Neuronal stem cell (in vitro differentiated cells): Measurements from ENCODE around the gene ROBO1.

Experiments used
- DNase-seq: peaks from one replicate; pipeline ENCODE4 v3.0.0-alpha.2; 2013; ENCODE audit warnings: low spot score
- H2AFZ ChIP-seq: one replicate; pipeline ENCODE4 v1.6.1; 2013; ENCODE audit warnings: mild to moderate bottlenecking, low read length, inconsistent platforms
- H2AK5ac ChIP-seq: 2 replicates; pipeline ENCODE4 v1.6.1; 2013; ENCODE audit warnings: low read depth, mild to moderate bottlenecking, inconsistent platforms, low read length, moderate library complexity, mixed read lengths
- H2BK120ac ChIP-seq: 2 replicates; pipeline ENCODE4 v1.6.1; 2013; ENCODE audit warnings: low read depth, mild to moderate bottlenecking, inconsistent platforms, low read length, moderate library complexity, mixed read lengths
- H2BK12ac ChIP-seq: one replicate; pipeline ENCODE4 v1.6.1; 2013; ENCODE audit warnings: low read length, inconsistent platforms
- H2BK15ac ChIP-seq: 2 replicates; pipeline ENCODE4 v1.6.1; 2013; ENCODE audit warnings: mild to moderate bottlenecking, low read length, inconsistent platforms, mixed read lengths
- H2BK5ac ChIP-seq: one replicate; pipeline ENCODE4 v1.6.1; 2013; ENCODE audit warnings: inconsistent platforms, mild to moderate bottlenecking, low read length, moderate library complexity
- H3K14ac ChIP-seq: one replicate; pipeline ENCODE4 v1.6.1; 2013; ENCODE audit warnings: low read length, inconsistent platforms
- H3K18ac ChIP-seq: 2 replicates; pipeline ENCODE4 v1.6.1; 2013; ENCODE audit warnings: low read length, inconsistent platforms
- H3K23ac ChIP-seq: 2 replicates; pipeline ENCODE4 v1.6.1; 2013; ENCODE audit warnings: low read depth, mild to moderate bottlenecking, mixed read lengths, low read length, inconsistent platforms; ENCODE audit not compliant: poor library complexity
- H3K27ac ChIP-seq: replicated peaks from 3 replicates; pipeline ENCODE4 v1.5.1; 2013; ENCODE audit warnings: low read length, inconsistent platforms
- H3K27me3 ChIP-seq, 3 experiments: 2 replicates each; pipeline ENCODE4 v1.6.1; 2013; ENCODE audit warnings: low read length in 3 of 3, mild to moderate bottlenecking in 2 of 3, inconsistent platforms in 1 of 3, low read depth in 1 of 3, mixed read lengths in 1 of 3, moderate library complexity in 1 of 3; ENCODE audit not compliant: control insufficient read depth in 3 of 3, insufficient read depth in 3 of 3
- H3K36me3 ChIP-seq, 2 donors: replicated peaks in 1 of 2; 2 replicates each; pipeline ENCODE4 v1.6.1; 2013; ENCODE audit warnings: low read length in 2 of 2; ENCODE audit not compliant: control insufficient read depth in 2 of 2, insufficient read depth in 2 of 2
- H3K4ac ChIP-seq: 2 replicates; pipeline ENCODE4 v1.6.1; 2013; ENCODE audit warnings: inconsistent platforms, mild to moderate bottlenecking, low read length, moderate library complexity
- H3K4me1 ChIP-seq, 2 donors: 1 replicate in 1 of 2; 2 replicates in 1 of 2; pipeline ENCODE4 v1.6.1; 2013; ENCODE audit warnings: low read length in 2 of 2, low read depth in 1 of 2; ENCODE audit not compliant: control insufficient read depth in 2 of 2, insufficient read depth in 1 of 2
- H3K4me2 ChIP-seq: one replicate; pipeline ENCODE4 v1.6.1; 2013; ENCODE audit warnings: mild to moderate bottlenecking, low read length, inconsistent platforms; ENCODE audit not compliant: insufficient read depth, poor library complexity, severe bottlenecking
- H3K4me3 ChIP-seq, 2 donors: 2 replicates each; pipeline ENCODE4 v1.5.1; 2013; ENCODE audit warnings: low read length in 2 of 2, mild to moderate bottlenecking in 2 of 2, inconsistent platforms in 1 of 2, moderate library complexity in 1 of 2
- H3K79me1 ChIP-seq: one replicate; pipeline ENCODE4 v1.6.1; 2013; ENCODE audit warnings: low read depth, mild to moderate bottlenecking, inconsistent platforms, low read length, moderate library complexity
- H3K9ac ChIP-seq: one replicate; pipeline ENCODE4 v1.6.1; 2013; ENCODE audit warnings: mild to moderate bottlenecking, low read depth, low read length, inconsistent platforms; ENCODE audit not compliant: poor library complexity
- H3K9me3 ChIP-seq, 2 donors: replicated peaks in 1 of 2; 2 replicates each; pipeline versions ENCODE3 to v1.6.1; 2013; ENCODE audit warnings: low read length in 2 of 2, mild to moderate bottlenecking in 2 of 2, inconsistent platforms in 1 of 2, low read depth in 1 of 2, mixed read lengths in 1 of 2, moderate library complexity in 1 of 2; ENCODE audit not compliant: control insufficient read depth in 2 of 2, insufficient read depth in 1 of 2
- H4K8ac ChIP-seq: one replicate; pipeline ENCODE4 v1.6.1; 2013; ENCODE audit warnings: low read depth, mild to moderate bottlenecking, inconsistent platforms, low read length, moderate library complexity
- H4K91ac ChIP-seq: one replicate; pipeline ENCODE4 v1.6.1; 2013; ENCODE audit warnings: low read length, low read depth, mild to moderate bottlenecking, inconsistent platforms; ENCODE audit not compliant: poor library complexity
- WGBS, 2 donors: extraction: QIAGEN DNeasy Blood & Tissue Kit; methylation state at CpG; one replicate each; pipeline ENCODE4 v1.1.7; 2013; ENCODE audit warnings: missing lambda C conversion rate in 2 of 2, mixed read lengths in 1 of 2; ENCODE audit not compliant: insufficient read length in 2 of 2, insufficient replicate concordance in 1 of 2; ENCODE audit errors: extremely low coverage in 2 of 2; 5-methylcytosine and 5-hydroxymethylcytosine counted together

Gene ROBO1

DNA sequence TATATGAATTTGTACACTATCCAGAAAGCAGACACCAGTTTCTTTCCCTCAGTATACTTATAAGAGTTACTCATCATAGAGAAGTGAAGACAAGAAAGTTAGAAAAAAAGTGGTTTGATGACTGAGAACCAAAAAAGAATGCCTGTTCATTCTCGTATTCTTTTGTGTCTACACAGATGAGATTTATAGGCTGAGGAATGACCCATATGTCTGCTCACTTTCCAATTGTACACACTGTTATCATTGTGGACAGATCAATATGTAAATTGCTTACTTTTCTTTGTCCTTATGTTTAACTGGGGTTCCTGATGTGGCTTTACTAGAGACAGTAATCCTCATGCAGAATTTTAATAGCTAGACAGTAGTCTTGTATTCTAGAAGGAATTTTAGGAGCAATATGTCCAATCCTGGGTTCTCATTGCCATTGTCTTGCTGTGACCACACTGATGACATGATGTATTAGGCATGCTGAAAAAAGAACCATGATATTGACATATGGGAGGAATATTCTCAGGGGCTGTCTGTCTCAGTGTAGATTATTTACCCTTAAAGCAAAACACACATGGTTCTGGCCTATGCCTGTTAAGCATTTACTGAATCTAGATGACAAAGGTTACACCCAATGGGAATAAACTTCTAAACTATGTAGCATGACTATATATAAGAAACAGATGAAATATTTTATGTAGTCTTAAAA, 669.7 kb downstream of the ROBO1 start:
- Histone ChIP-seq H3K23ac (no peak overlapping the region), H3K4me1 (no peaks in the 10 kb centered on the region), H3K14ac (no peak overlapping the region), H4K8ac (no peak overlapping the region), H3K79me1 (no peaks in the 10 kb centered on the region), H2BK120ac (no peak overlapping the region), H3K9ac (no peak overlapping the region), H2AFZ (no peak overlapping the region), H3K9me3 (no peaks in the 10 kb centered on the region), H3K27ac (no peak overlapping the region), H3K4me3 (no peak overlapping the region), H3K36me3 (no peaks in the 10 kb centered on the region), H4K91ac (no peak overlapping the region), H3K4me2 (no peak overlapping the region), H3K27me3 (no peaks in the 10 kb centered on the region), H3K4ac (no peak overlapping the region), H2AK5ac (no peak overlapping the region), H2BK15ac (no peak overlapping the region), H2BK5ac (no peak overlapping the region), H3K18ac (no peak overlapping the region), H2BK12ac (no peak overlapping the region)
- DNase-seq = no peak
- WGBS, 2 donors = no CpG with 5 or more reads among the region's 1 CpG

DNA sequence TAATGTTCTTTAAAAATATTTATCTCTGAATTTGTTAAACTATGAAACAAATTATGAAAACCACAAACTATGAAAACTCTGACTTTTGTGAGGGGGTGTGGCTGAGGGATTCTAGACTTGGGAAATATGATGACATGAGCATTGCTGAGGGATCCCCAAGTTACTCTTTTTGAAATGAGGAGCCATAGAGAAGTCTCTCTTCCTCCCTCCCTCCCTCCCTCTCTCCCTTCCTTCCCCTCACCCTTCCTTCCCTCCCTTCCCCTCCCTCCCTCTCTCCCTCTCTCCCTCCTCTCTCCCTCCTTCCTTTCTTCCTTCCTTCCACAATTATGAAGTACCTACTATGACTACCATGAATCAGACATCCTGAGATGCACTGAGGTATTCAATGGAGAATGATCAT, 673.1 kb downstream of the ROBO1 start:
- Histone ChIP-seq H2AFZ (no peak overlapping the region), H2BK15ac (no peak overlapping the region), H3K4me2 (no peak overlapping the region), H4K91ac (no peak overlapping the region), H2BK12ac (no peak overlapping the region), H3K4me3 (no peak overlapping the region), H4K8ac (no peak overlapping the region), H3K18ac (no peak overlapping the region), H2BK120ac (no peak overlapping the region), H3K9me3 (no peaks in the 10 kb centered on the region), H2AK5ac (no peak overlapping the region), H3K36me3 (no peaks in the 10 kb centered on the region), H3K79me1 (no peaks in the 10 kb centered on the region), H3K27ac (no peak overlapping the region), H3K23ac (no peak overlapping the region), H2BK5ac (no peak overlapping the region), H3K14ac (no peak overlapping the region), H3K4me1 (no peaks in the 10 kb centered on the region), H3K4ac (no peak overlapping the region), H3K9ac (no peak overlapping the region), H3K27me3 (no peaks in the 10 kb centered on the region)
- no peak for DNase-seq

DNA sequence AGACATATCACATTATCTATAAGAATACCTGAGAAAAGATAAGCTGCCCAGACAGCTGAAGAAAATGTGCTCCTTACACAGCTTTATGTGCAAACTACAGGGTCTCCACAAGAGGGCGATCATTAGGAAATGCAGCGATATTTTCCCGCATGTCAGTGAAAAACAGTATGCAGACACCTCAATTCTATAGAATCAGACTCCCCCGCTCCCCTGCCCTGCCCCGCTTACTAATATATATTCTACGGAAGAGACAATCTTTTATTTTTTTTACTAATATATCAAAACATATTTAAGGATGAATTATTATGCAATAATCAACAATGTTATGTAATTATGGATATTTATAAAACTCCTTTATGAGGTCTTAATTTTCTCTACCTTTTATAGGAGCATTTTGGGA, 681.3 kb downstream of the ROBO1 start:
- H4K8ac ChIP-seq = no peak overlapping the region
- no peaks in the 10 kb centered on the region for H3K4me1 ChIP-seq
- H3K4ac ChIP-seq = no peak overlapping the region
- DNase-seq = peak; percentile 65
- no peaks in the 10 kb centered on the region for H3K36me3 ChIP-seq
- no peak overlapping the region for H2AFZ ChIP-seq
- no peak overlapping the region for H3K9ac ChIP-seq
- H3K9me3 ChIP-seq = no peaks in the 10 kb centered on the region
- WGBS, 2 donors = no CpG with 5 or more reads among the region's 6 CpGs
- H3K4me3 ChIP-seq = no peak overlapping the region
- no peak overlapping the region for H4K91ac ChIP-seq
- H3K18ac ChIP-seq = no peak overlapping the region
- no peaks in the 10 kb centered on the region for H3K27me3 ChIP-seq
- H2BK120ac ChIP-seq = no peak overlapping the region
- no peak overlapping the region for H3K14ac ChIP-seq
- no peak overlapping the region for H3K27ac ChIP-seq
- no peaks in the 10 kb centered on the region for H3K79me1 ChIP-seq
- H2AK5ac ChIP-seq = no peak overlapping the region
- H2BK5ac ChIP-seq = no peak overlapping the region
- H2BK15ac ChIP-seq = no peak overlapping the region
- no peak overlapping the region for H2BK12ac ChIP-seq
- no peak overlapping the region for H3K4me2 ChIP-seq
- no peak overlapping the region for H3K23ac ChIP-seq

DNA sequence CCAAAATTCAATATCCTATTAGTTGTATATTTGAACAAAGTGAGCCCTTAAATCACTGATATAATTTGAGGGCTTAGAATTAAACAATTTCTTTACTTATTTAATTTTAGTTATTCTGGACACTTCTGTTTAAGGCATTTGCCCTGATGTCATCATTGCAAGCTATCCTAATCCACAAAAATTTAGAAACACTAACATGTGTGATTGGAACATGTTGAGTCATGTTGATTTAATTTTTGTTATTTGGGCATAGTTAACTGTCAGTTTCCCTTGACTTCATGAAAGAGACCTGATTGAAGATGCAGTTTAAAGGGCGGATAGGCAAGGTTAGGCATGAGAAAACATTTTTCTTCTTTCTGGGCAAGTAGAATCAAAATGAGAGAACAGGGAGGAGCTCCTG, 682.6 kb downstream of the ROBO1 start:
- Histone ChIP-seq H4K91ac (no peak overlapping the region), H3K4me2 (no peak overlapping the region), H4K8ac (no peak overlapping the region), H2BK120ac (no peak overlapping the region), H3K23ac (no peak overlapping the region), H3K36me3 (no peaks in the 10 kb centered on the region), H2AK5ac (no peak overlapping the region), H3K27me3 (no peaks in the 10 kb centered on the region), H2BK5ac (no peak overlapping the region), H3K18ac (no peak overlapping the region), H3K79me1 (no peaks in the 10 kb centered on the region), H3K4me1 (no peaks in the 10 kb centered on the region), H2BK12ac (no peak overlapping the region), H3K27ac (no peak overlapping the region), H3K9ac (no peak overlapping the region), H3K4me3 (no peak overlapping the region), H3K4ac (no peak overlapping the region), H3K14ac (no peak overlapping the region), H2AFZ (peak overlapping the region; percentile 28), H3K9me3 (no peaks in the 10 kb centered on the region), H2BK15ac (no peak overlapping the region)
- no CpG with 5 or more reads among the region's 1 CpG for WGBS, 2 donors
- no peak for DNase-seq
